Brain microvascular endothelial cell (primary cell): ENCODE measurements around the gene NMNAT2.

Experiments
- DNase-seq: peaks from one replicate; pipeline ENCODE4 v3.0.0-alpha.2; 2020
- H3K27ac ChIP-seq: fragments of 250-450 bp; sonication (Bioruptor Pico); 2 replicates; pipeline ENCODE4 v1.5.1; 2020; ENCODE audit warnings: mild to moderate bottlenecking, moderate library complexity
- H3K27me3 ChIP-seq: fragments of 250-450 bp; sonication (Bioruptor Pico); replicated peaks from 2 replicates; pipeline ENCODE4 v1.5.1; 2020; ENCODE audit warnings: mild to moderate bottlenecking
- H3K36me3 ChIP-seq: fragments of 250-450 bp; sonication (Bioruptor Pico); replicated peaks from 2 replicates; pipeline ENCODE4 v1.5.1; 2020; ENCODE audit warnings: mild to moderate bottlenecking
- H3K4me3 ChIP-seq: 2 replicates; pipeline ENCODE4 v1.5.1; 2011; ENCODE audit warnings: low read depth, mild to moderate bottlenecking, control low read depth, low read length, moderate library complexity
- in situ Hi-C: cut with HindIII; loops from 2 replicates; pipeline ENCODE4 v1.10.0; 2017; ENCODE audit warnings: low sequenced_read_pairs, low pct_ligation_motif_present
- TF ChIP-seq, protein P1 (sequence below): IDR thresholded peaks from 2 replicates; pipeline ENCODE4 v1.5.1; 2011; ENCODE audit warnings: low read depth, mild to moderate bottlenecking, moderate library complexity, low read length, control low read depth, inconsistent platforms; ENCODE audit errors: missing control alignments

The NMNAT2 gene

GRCh38 chr1:183198463-183198862, 219.7 kb downstream of the NMNAT2 start:
- H3K27ac ChIP-seq: no peak overlapping the region
- TF ChIP-seq, protein P1, sequence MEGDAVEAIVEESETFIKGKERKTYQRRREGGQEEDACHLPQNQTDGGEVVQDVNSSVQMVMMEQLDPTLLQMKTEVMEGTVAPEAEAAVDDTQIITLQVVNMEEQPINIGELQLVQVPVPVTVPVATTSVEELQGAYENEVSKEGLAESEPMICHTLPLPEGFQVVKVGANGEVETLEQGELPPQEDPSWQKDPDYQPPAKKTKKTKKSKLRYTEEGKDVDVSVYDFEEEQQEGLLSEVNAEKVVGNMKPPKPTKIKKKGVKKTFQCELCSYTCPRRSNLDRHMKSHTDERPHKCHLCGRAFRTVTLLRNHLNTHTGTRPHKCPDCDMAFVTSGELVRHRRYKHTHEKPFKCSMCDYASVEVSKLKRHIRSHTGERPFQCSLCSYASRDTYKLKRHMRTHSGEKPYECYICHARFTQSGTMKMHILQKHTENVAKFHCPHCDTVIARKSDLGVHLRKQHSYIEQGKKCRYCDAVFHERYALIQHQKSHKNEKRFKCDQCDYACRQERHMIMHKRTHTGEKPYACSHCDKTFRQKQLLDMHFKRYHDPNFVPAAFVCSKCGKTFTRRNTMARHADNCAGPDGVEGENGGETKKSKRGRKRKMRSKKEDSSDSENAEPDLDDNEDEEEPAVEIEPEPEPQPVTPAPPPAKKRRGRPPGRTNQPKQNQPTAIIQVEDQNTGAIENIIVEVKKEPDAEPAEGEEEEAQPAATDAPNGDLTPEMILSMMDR: no peak
- no peaks in the 10 kb centered on the region for H3K36me3 ChIP-seq
- in situ Hi-C loops: no loop called here
- no peak overlapping the region for H3K4me3 ChIP-seq
- peak; percentile 85 for DNase-seq
- H3K27me3 ChIP-seq: no peaks in the 10 kb centered on the region
